Measurements from ENCODE around the gene CEP89.

Gene CEP89

DNA sequence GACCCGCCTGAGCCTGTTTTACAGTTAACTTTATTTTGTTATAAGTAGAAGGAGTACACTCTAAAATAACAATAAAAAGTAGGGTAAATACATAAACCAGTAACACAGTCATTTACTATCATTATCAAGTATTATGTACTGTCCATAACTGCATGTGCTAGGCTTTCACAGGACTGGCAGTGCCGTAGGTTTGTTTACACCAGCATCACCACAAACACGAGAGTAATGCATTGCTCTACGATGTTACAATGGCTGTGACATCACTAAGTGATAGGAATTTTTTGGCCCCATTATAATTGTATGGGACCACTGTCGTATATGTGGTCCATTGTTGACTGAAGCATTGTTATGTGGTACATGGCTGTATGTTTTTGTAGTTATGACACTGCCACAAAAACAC, 60.9 kb downstream of the CEP89 start:
- POLR2A ChIA-PET (ENCODE audit: low non-redundant PET): no interaction called here
- TF ChIP-seq, protein P1, sequence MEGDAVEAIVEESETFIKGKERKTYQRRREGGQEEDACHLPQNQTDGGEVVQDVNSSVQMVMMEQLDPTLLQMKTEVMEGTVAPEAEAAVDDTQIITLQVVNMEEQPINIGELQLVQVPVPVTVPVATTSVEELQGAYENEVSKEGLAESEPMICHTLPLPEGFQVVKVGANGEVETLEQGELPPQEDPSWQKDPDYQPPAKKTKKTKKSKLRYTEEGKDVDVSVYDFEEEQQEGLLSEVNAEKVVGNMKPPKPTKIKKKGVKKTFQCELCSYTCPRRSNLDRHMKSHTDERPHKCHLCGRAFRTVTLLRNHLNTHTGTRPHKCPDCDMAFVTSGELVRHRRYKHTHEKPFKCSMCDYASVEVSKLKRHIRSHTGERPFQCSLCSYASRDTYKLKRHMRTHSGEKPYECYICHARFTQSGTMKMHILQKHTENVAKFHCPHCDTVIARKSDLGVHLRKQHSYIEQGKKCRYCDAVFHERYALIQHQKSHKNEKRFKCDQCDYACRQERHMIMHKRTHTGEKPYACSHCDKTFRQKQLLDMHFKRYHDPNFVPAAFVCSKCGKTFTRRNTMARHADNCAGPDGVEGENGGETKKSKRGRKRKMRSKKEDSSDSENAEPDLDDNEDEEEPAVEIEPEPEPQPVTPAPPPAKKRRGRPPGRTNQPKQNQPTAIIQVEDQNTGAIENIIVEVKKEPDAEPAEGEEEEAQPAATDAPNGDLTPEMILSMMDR (conservative IDR thresholded peaks at IDR 0.05; ENCODE audit: low read depth): no peak
- DNase-seq (ENCODE audit: low spot score): no peak
- H3K27ac ChIP-seq: no peak overlapping the region
- CTCF ChIA-PET: interaction anchor here (0.6 kb wide), 1 partner anchor 71 kb away, joined by 3 read pairs; no protein-coding TSS in a partner anchor

DNA sequence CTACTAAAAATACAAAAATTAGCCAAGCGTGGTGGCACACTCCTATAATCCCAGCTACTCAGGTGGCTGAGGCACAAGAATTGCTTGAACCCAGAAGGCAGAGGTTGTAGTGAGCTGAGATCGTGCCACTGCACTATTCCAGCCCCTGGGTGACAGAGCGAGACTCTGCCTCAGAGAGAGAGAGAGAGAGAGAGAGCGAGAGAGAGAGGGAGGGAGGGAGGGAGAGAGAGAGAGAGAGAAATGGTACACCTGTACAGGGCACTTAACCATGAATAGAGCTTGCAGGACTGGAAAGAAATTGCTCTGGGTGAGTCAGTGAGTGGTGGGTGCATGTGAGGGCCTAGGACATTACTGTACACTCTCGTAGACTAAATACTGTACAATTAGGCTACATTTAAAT, 61.7 kb downstream of the CEP89 start:
- no peak for DNase-seq (ENCODE audit: low spot score)
- POLR2A ChIA-PET (ENCODE audit: low non-redundant PET): no interaction called here
- H3K27ac ChIP-seq: no peak overlapping the region
- CTCF ChIA-PET: interaction anchor here (0.6 kb wide), 1 partner anchor 71 kb away, joined by 3 read pairs; no protein-coding TSS in a partner anchor
- TF ChIP-seq, protein P1 (conservative IDR thresholded peaks at IDR 0.05; ENCODE audit: low read depth): no peak

DNA sequence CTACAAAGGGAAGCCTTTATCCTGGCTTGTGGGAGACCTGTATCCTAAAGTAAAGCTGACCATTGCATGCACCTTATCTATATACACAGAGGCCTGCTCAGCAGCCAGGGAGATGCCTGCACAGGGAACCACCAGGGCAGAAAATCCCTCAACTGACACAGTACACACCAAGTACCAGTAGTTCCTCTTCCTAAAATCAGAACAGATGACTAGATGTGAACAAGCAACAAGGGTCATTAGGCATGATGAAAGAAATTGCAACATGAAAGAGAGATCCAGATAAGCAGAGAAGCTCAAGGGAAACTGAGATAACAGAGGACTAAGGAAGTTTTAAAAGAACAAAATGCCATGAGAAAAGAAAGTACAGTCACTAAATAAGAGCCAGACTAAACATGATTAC, 62.5 kb downstream of the CEP89 start:
- TF ChIP-seq, protein P1 (conservative IDR thresholded peaks at IDR 0.05; ENCODE audit: low read depth): no peak
- ChIA-PET POLR2A (ENCODE audit: low non-redundant PET) (no interaction called here), CTCF (interaction anchor here (0.6 kb wide), 1 partner anchor 76 kb away, joined by 4 read pairs; no protein-coding TSS in a partner anchor)
- no peak for DNase-seq (ENCODE audit: low spot score)
- no peak overlapping the region for H3K27ac ChIP-seq

DNA sequence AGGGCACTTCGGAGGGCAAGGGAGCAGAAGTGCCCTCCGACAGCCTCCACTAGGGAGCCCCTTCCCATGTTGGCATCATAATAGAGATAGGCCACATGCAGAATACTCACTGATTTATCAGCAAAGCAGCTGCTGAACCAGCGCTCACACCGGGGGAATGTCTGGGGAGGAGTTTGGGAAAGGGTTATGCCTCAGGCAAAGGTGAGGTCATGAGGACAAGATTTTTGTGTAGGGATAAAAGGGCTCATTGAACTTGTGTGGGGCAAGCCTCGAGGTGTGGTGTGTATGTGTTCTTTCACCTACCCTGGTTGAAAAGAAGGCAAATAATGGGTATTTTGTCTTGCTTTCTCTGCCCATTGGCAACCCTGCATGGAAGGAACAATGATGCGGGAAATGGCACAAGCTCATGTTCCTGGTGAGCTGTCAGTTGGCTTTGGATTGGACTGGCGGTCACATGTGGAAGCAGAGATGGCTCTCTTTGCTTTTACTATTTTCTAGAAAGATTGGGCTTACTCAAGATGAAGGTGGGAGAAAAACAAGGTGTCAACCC, 63.0 kb downstream of the CEP89 start:
- no peak for DNase-seq (ENCODE audit: low spot score)
- CTCF ChIA-PET: interaction anchor here (0.6 kb wide), 2 partner anchors 68 to 77 kb away, joined by 3 to 4 read pairs; no protein-coding TSS in a partner anchor
- POLR2A ChIA-PET (ENCODE audit: low non-redundant PET): no interaction called here
- TF ChIP-seq, protein P1 (conservative IDR thresholded peaks at IDR 0.05; ENCODE audit: low read depth): no peak
- no peak overlapping the region for H3K27ac ChIP-seq

DNA sequence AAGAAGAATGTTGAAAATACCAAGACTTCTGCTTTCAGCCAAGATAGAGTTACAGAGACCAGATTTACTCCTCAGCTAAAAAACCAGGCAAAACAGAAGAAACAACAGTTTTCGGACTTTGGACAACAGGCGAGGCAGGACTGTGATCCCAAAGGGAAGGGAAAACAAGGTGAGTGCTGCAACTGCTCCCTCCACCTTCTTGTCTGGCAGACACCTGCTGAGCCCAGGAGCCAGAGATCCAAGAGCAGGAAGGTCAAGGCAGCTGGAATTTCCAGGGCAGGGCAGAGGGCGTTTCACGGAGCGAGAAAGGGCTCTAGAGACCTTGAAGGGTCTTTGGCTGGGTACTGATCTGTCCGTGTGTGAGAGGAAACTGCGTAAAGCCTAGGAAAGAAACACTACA, 69.3 kb downstream of the CEP89 start:
- TF ChIP-seq, protein P1 (conservative IDR thresholded peaks at IDR 0.05; ENCODE audit: low read depth): no peak
- no peak for DNase-seq (ENCODE audit: low spot score)
- CTCF ChIA-PET: no interaction called here
- POLR2A ChIA-PET (ENCODE audit: low non-redundant PET): no interaction called here
- no peak overlapping the region for H3K27ac ChIP-seq

DNA sequence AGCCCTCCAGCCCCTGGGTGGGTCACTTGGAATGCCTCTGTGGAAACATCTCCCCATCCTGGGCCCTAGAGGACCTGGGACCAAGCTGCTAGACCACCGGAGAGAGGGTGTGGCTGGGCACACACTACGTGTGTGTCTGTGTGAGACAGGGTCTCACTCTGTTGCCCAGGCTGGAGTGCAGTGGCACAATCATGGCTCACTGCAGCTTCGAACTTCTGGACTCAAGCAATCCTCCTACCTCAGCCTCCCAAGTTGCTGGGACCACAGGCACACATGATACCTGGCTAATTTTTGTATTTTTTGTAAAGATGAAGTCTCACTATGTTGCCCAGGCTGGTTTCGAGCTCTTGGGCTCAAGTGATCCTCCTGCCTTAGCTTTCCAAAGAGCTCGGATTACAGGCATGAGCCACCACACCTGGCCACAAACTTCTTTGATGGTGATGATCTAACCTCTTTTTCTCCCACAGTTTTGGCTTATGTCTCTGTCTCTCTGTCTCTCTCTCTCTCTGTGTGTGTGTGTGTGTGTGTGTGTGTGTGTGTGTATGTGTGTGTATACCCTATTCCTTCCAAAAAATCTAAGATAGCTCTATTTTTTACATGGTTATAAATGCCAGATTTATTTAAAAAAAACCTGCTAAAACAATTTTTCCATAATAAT, 70.1 kb downstream of the CEP89 start:
- POLR2A ChIA-PET (ENCODE audit: low non-redundant PET): no interaction called here
- TF ChIP-seq, protein P1 (conservative IDR thresholded peaks at IDR 0.05; ENCODE audit: low read depth): no peak
- CTCF ChIA-PET: no interaction called here
- no peak for DNase-seq (ENCODE audit: low spot score)
- no peak overlapping the region for H3K27ac ChIP-seq

Data from RWPE1 (cell line).